Endothelial cell of umbilical vein (primary cell): ENCODE results near the gene KCNH2. TPM values are rescaled to one million over a fixed set of nuclear protein-coding genes. Genes with fewer than 3 reads are reported as not detected.
A peak's percentile ranks its signal among the peaks of the same experiment; 100 is the strongest.

ENCODE experiments used
- BruUV-seq: library from RNA; stranded (reverse); fragments of 400-500 nt; replicated peaks from 2 replicates; lab custom pipeline; 2021; lab: Mats Ljungman, UMichigan
- CTCF ChIA-PET: fragments of 300-600, 350-600 bp; sonication (Branson Sonifier 250); formaldehyde crosslinking; loops from one replicate; lab custom pipeline; 2021; ENCODE audit warnings: antibody characterized with exemption, inconsistent platforms; lab: Charles Lee
- POLR2A ChIA-PET: fragments of 300-600, 350-600 bp; sonication (Branson Sonifier 250); formaldehyde crosslinking; loops from one replicate; lab custom pipeline; 2021; ENCODE audit warnings: antibody characterized with exemption, inconsistent platforms; lab: Charles Lee
- DNase-seq: peaks from one replicate; pipeline ENCODE4 v3.0.0-alpha.2; 2011; ENCODE audit warnings: low read depth, low spot score
- FAIRE-seq: peaks from 2 replicates; lab custom pipeline; 2011; peaks lifted over from hg19 to GRCh38; lab: Jason Lieb, UNC
- H2AFZ ChIP-seq: 2 replicates; pipeline ENCODE4 v1.6.0; 2012; ENCODE audit warnings: low read depth, low read length, control low read depth, inconsistent platforms
- H3K27ac ChIP-seq: 2 replicates; pipeline ENCODE4 v1.5.1; 2011; ENCODE audit warnings: low read depth, mild to moderate bottlenecking, control low read depth, low read length, moderate library complexity; ENCODE audit not compliant: insufficient read depth
- H3K27me3 ChIP-seq, 2 experiments: 2 replicates each; pipeline versions ENCODE4 v1.6.0 to v1.6.1; 2011; ENCODE audit warnings: low read length in 2 of 2, mixed read lengths in 1 of 2; ENCODE audit not compliant: control insufficient read depth in 2 of 2, insufficient read depth in 2 of 2
- H3K36me3 ChIP-seq, 2 experiments: 2 replicates in 1 of 2; 3 replicates in 1 of 2; pipeline ENCODE4 v1.5.1; 2011; ENCODE audit warnings: low read length in 2 of 2, mild to moderate bottlenecking in 1 of 2, moderate library complexity in 1 of 2; ENCODE audit not compliant: control insufficient read depth in 2 of 2, insufficient read depth in 2 of 2; ENCODE audit errors: extremely low read depth in 1 of 2
- H3K4me1 ChIP-seq: 3 replicates; pipeline ENCODE4 v1.5.1; 2011; ENCODE audit warnings: mild to moderate bottlenecking, low read length; ENCODE audit not compliant: control insufficient read depth, insufficient read depth; ENCODE audit errors: extremely low read depth
- H3K4me2 ChIP-seq: 2 replicates; pipeline ENCODE4 v1.6.1; 2011; ENCODE audit warnings: low read length, control low read depth, mixed read lengths; ENCODE audit not compliant: insufficient read depth
- H3K4me3 ChIP-seq, 3 experiments: fragments of 200-600 bp in 1 of 3; sonication (generic), shearing (Covaris generic) in 1 of 3; replicated peaks in 1 of 3; 2 replicates each; pipeline ENCODE4 v1.5.1; 2011 to 2016; ENCODE audit warnings: control low read depth in 3 of 3, low read length in 3 of 3, mild to moderate bottlenecking in 2 of 3, inconsistent platforms in 1 of 3, low read depth in 1 of 3, moderate library complexity in 1 of 3; ENCODE audit not compliant: insufficient read depth in 1 of 3
- H3K79me2 ChIP-seq: 2 replicates; pipeline ENCODE4 v1.6.0; 2012; ENCODE audit warnings: low read length, inconsistent platforms; ENCODE audit not compliant: control insufficient read depth, insufficient read depth
- H3K9ac ChIP-seq: replicated peaks from 2 replicates; pipeline ENCODE3; 2011; ENCODE audit warnings: low read length, control low read depth; ENCODE audit not compliant: insufficient read depth; ENCODE audit errors: extremely low read depth
- H3K9me1 ChIP-seq: replicated peaks from 3 replicates; pipeline ENCODE4 v1.6.0; 2011; ENCODE audit warnings: mild to moderate bottlenecking, low read length; ENCODE audit not compliant: control insufficient read depth, insufficient read depth; ENCODE audit errors: extremely low read depth
- H3K9me3 ChIP-seq: replicated peaks from 2 replicates; pipeline ENCODE4 v1.5.1; 2012; ENCODE audit warnings: low read length, inconsistent platforms; ENCODE audit not compliant: control insufficient read depth, insufficient read depth
- H4K20me1 ChIP-seq: replicated peaks from 2 replicates; pipeline ENCODE3; 2011; ENCODE audit warnings: mild to moderate bottlenecking, low read length; ENCODE audit not compliant: control insufficient read depth, insufficient read depth; ENCODE audit errors: extremely low read depth
- EZH2 ChIP-seq: IDR thresholded peaks from 2 replicates; pipeline ENCODE4 v1.6.1; 2012; ENCODE audit warnings: borderline replicate concordance, low read depth, mild to moderate bottlenecking, moderate library complexity, low read length, inconsistent platforms; ENCODE audit not compliant: severe bottlenecking
- GATA2 ChIP-seq: IDR thresholded peaks from 2 replicates; pipeline ENCODE4 v1.7.0; 2011; ENCODE audit warnings: low read depth, mild to moderate bottlenecking, moderate library complexity, mixed read lengths, low read length; ENCODE audit not compliant: insufficient read length, insufficient read depth
- JUN ChIP-seq: IDR thresholded peaks from 2 replicates; pipeline ENCODE4 v1.6.1; 2011; ENCODE audit warnings: borderline replicate concordance, low read depth; ENCODE audit not compliant: insufficient read length, insufficient read depth
- POLR2A ChIP-seq: IDR thresholded peaks from 2 replicates; pipeline ENCODE4 v1.6.1; 2012; ENCODE audit warnings: low read depth, mild to moderate bottlenecking, control low read depth, low read length
- dilution Hi-C: fragments of 300-500 bp; cut with MboI; formaldehyde crosslinking; loops from one replicate; pipeline ENCODE4 v1.15.0; 2019; ENCODE audit warnings: low sequenced_read_pairs; ENCODE audit not compliant: extremely low pct_ligation_motif_present
- intact Hi-C: fragments of 100-400 bp; cut with micrococcal nuclease; formaldehyde crosslinking; loops from one replicate; pipeline ENCODE4 v1.10.0; 2022
- polyA plus RNA-seq, 4 experiments: library from polyadenylated mRNA; depleted of rRNA in 3 of 4; stranded (reverse) in 3 of 4; unstranded in 1 of 4; fragments of >200 nt; gene quantifications; 2 replicates each; pipeline versions ENCODE4 v1.2.1 to v1.2.3, GENCODE V29; 2011 to 2012; ENCODE audit warnings: missing spikeins in 1 of 4
- total RNA-seq: library from RNA; stranded (reverse); gene quantifications from 2 replicates; pipeline ENCODE4 v1.2.3, GENCODE V29; 2021
- TF ChIP-seq, protein P1 (sequence below), 2 donors: IDR thresholded peaks; 1 replicate in 1 of 2; 2 replicates in 1 of 2; pipeline ENCODE4 v1.5.1; 2011; ENCODE audit warnings: low read length in 2 of 2, mild to moderate bottlenecking in 2 of 2, moderate library complexity in 2 of 2, control low read depth in 1 of 2, inconsistent platforms in 1 of 2, low read depth in 1 of 2; ENCODE audit not compliant: insufficient read depth in 1 of 2; ENCODE audit errors: extremely low read depth in 1 of 2
- TF ChIP-seq, protein P2 (sequence below): IDR thresholded peaks from 2 replicates; pipeline ENCODE4 v1.6.1; 2011; ENCODE audit not compliant: insufficient read depth, insufficient read length

Gene KCNH2
- total and polyA plus RNA-seq, 2 donors (not counting 3 experiments of a cell fraction or from before 2014, with no cell fraction given) = 0.03 to 0.09 TPM

- Histone ChIP-seq H3K9me1 (no peaks in the 10 kb centered on the region), H3K79me2 (no peaks in the 10 kb centered on the region), H4K20me1 (no peaks in the 10 kb centered on the region), H3K36me3 (no peaks in the 10 kb centered on the region), H3K4me1 (peaks cover 13% of the 10 kb centered on the region), H3K4me2 (no peak overlapping the region), H3K9me3 (no peaks in the 10 kb centered on the region), H2AFZ (no peak overlapping the region), H3K27me3 (peaks cover 14 to 19% of the 10 kb centered on the region in 2 experiments), H3K4me3 (no peak overlapping the region), H3K9ac (no peak overlapping the region), H3K27ac (no peak overlapping the region)
- TF ChIP-seq, protein P1, sequence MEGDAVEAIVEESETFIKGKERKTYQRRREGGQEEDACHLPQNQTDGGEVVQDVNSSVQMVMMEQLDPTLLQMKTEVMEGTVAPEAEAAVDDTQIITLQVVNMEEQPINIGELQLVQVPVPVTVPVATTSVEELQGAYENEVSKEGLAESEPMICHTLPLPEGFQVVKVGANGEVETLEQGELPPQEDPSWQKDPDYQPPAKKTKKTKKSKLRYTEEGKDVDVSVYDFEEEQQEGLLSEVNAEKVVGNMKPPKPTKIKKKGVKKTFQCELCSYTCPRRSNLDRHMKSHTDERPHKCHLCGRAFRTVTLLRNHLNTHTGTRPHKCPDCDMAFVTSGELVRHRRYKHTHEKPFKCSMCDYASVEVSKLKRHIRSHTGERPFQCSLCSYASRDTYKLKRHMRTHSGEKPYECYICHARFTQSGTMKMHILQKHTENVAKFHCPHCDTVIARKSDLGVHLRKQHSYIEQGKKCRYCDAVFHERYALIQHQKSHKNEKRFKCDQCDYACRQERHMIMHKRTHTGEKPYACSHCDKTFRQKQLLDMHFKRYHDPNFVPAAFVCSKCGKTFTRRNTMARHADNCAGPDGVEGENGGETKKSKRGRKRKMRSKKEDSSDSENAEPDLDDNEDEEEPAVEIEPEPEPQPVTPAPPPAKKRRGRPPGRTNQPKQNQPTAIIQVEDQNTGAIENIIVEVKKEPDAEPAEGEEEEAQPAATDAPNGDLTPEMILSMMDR (IDR thresholded peaks at IDR 0.05; ENCODE audit: extremely low read depth in 1 of 2, insufficient read depth in 1 of 2, low read depth in 1 of 2, low read length in 2 of 2) = peak; percentile 65 to 88
- TF ChIP-seq POLR2A = no peak
- peak; percentile 86 for FAIRE-seq
- ChIA-PET CTCF (interaction anchor here (0.7 to 3.9 kb wide), 26 partner anchors 8 to 241 kb away, joined by 3 to 54 read pairs (median 4); partner anchors contain the start of gene ABCF2), POLR2A (no interaction called here)
- intact Hi-C loops = loop anchor here (1.0 to 10.0 kb wide), 4 partner anchors 11 to 699 kb away; partner anchors contain the start of gene GIMAP4
- no TSS peak for BruUV-seq
- dilution Hi-C loops = no loop called here
- peak; percentile 57 for DNase-seq
These were observed 8.0 kb upstream of the KCNH2 start for GRCh38 chr7:150986099-150986512.

DNA sequence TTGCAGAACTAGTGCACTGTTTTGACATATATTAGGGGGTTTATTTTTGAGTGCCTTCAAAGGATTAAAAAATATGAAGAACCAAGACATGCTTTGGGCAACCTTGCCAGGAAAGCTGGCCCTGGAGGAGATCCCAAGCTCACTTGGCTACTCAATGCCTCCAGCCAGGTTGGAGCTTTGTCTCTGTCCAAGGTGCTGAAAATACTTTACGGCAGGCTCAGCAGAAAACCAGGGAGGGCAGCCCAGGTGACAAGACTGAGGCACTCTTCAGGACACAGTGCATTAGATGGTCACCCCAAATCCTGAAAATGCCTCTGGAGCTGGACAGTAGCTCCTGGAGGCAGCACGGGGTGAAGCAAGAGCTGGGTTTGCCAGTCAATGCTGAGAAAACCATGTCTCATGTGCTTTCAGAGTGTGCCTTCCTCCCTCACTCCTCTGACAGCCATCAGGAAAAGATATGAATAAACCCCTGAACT is 5.8 kb upstream of the KCNH2 start:
- H3K27ac ChIP-seq = no peak overlapping the region
- dilution Hi-C loops (no loop called here), intact Hi-C loops (loop anchor here (10.0 kb wide), 1 partner anchor 419 kb away; the partner anchor contains the start of gene GIMAP4)
- H3K9me1 ChIP-seq = no peaks in the 10 kb centered on the region
- peaks cover 7% of the 10 kb centered on the region for H3K4me1 ChIP-seq
- H3K4me3 ChIP-seq = no peak overlapping the region
- H4K20me1 ChIP-seq = no peaks in the 10 kb centered on the region
- POLR2A ChIA-PET = no interaction called here
- no TSS peak for BruUV-seq
- H3K9ac ChIP-seq = no peak overlapping the region
- H3K9me3 ChIP-seq = no peaks in the 10 kb centered on the region
- peak; percentile 83 for FAIRE-seq
- H3K36me3 ChIP-seq = no peaks in the 10 kb centered on the region
- TF ChIP-seq GATA2 (no peak), POLR2A (no peak), EZH2 (no peak), JUN (no peak)
- TF ChIP-seq, protein P2, sequence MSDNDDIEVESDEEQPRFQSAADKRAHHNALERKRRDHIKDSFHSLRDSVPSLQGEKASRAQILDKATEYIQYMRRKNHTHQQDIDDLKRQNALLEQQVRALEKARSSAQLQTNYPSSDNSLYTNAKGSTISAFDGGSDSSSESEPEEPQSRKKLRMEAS = no peak
- TF ChIP-seq, protein P1 (IDR thresholded peaks at IDR 0.05; ENCODE audit: extremely low read depth in 1 of 2, insufficient read depth in 1 of 2, low read depth in 1 of 2, low read length in 2 of 2) = no peak
- no peak overlapping the region for H3K4me2 ChIP-seq
- H2AFZ ChIP-seq = no peak overlapping the region
- CTCF ChIA-PET = interaction anchor here (0.6 to 3.9 kb wide), 20 partner anchors 9 to 205 kb away, joined by 3 to 54 read pairs (median 4); no protein-coding TSS in a partner anchor
- H3K79me2 ChIP-seq = no peaks in the 10 kb centered on the region
- H3K27me3 ChIP-seq = peaks cover 33 to 39% of the 10 kb centered on the region in 2 experiments
- peak; percentile 36 for DNase-seq
